ENCODE measurements around the gene SESN3. TPM values are rescaled to one million over a fixed set of nuclear protein-coding genes. Genes with fewer than 3 reads are reported as not detected.

Gene SESN3
- total RNA-seq, 1 experiment from 2014 or later = 34.9 TPM

DNA sequence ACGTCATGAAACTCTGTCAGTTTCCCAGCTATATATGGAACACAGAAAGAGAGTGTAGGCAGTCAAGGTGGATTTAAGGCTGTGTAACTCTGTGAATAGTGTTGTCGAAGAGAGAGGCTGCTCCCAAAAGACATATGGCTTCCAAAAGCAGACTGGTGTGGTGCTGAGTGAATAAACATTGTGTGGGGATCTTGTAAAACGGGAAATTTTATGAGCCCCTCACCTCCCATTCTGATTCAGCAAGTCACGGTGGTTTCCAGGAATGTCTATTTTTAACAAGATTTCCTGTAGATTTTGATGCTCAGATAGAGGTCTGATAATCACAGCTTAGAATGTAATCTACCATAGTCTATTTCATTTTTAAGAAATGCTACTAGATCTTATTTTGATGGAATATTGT lies 67.9 kb downstream of the SESN3 start:
- no peak for ATAC-seq
- H3K27ac Mint-ChIP-seq = no peak overlapping the region
- TF ChIP-seq ZNF232 (CRISPR knock-in tag; IDR thresholded peaks at IDR 0.05) (no peak), TP53 (CRISPR knock-in tag; IDR thresholded peaks at IDR 0.05) (no peak), MXD4 (CRISPR knock-in tag; IDR thresholded peaks at IDR 0.05; ENCODE audit: borderline replicate concordance) (no peak), JUN (CRISPR knock-in tag; IDR thresholded peaks at IDR 0.05) (no peak), HMGA2 (CRISPR knock-in tag; IDR thresholded peaks at IDR 0.05) (no peak), CREM (CRISPR knock-in tag; IDR thresholded peaks at IDR 0.05) (no peak), ZNF396 (CRISPR knock-in tag; IDR thresholded peaks at IDR 0.05; ENCODE audit: borderline replicate concordance) (no peak), SP1 (CRISPR knock-in tag; conservative IDR thresholded peaks at IDR 0.05) (no peak), RORB (CRISPR knock-in tag; IDR thresholded peaks at IDR 0.05) (no peak)
- TF ChIP-seq, protein P1, sequence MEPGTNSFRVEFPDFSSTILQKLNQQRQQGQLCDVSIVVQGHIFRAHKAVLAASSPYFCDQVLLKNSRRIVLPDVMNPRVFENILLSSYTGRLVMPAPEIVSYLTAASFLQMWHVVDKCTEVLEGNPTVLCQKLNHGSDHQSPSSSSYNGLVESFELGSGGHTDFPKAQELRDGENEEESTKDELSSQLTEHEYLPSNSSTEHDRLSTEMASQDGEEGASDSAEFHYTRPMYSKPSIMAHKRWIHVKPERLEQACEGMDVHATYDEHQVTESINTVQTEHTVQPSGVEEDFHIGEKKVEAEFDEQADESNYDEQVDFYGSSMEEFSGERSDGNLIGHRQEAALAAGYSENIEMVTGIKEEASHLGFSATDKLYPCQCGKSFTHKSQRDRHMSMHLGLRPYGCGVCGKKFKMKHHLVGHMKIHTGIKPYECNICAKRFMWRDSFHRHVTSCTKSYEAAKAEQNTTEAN (CRISPR knock-in tag; IDR thresholded peaks at IDR 0.05) = no peak
- TF ChIP-seq, protein P2, sequence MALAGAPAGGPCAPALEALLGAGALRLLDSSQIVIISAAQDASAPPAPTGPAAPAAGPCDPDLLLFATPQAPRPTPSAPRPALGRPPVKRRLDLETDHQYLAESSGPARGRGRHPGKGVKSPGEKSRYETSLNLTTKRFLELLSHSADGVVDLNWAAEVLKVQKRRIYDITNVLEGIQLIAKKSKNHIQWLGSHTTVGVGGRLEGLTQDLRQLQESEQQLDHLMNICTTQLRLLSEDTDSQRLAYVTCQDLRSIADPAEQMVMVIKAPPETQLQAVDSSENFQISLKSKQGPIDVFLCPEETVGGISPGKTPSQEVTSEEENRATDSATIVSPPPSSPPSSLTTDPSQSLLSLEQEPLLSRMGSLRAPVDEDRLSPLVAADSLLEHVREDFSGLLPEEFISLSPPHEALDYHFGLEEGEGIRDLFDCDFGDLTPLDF (CRISPR knock-in tag; IDR thresholded peaks at IDR 0.05) = no peak
- TF ChIP-seq, protein P3, sequence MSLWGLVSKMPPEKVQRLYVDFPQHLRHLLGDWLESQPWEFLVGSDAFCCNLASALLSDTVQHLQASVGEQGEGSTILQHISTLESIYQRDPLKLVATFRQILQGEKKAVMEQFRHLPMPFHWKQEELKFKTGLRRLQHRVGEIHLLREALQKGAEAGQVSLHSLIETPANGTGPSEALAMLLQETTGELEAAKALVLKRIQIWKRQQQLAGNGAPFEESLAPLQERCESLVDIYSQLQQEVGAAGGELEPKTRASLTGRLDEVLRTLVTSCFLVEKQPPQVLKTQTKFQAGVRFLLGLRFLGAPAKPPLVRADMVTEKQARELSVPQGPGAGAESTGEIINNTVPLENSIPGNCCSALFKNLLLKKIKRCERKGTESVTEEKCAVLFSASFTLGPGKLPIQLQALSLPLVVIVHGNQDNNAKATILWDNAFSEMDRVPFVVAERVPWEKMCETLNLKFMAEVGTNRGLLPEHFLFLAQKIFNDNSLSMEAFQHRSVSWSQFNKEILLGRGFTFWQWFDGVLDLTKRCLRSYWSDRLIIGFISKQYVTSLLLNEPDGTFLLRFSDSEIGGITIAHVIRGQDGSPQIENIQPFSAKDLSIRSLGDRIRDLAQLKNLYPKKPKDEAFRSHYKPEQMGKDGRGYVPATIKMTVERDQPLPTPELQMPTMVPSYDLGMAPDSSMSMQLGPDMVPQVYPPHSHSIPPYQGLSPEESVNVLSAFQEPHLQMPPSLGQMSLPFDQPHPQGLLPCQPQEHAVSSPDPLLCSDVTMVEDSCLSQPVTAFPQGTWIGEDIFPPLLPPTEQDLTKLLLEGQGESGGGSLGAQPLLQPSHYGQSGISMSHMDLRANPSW (CRISPR knock-in tag; conservative IDR thresholded peaks at IDR 0.05; ENCODE audit: low read depth) = no peak
- TF ChIP-seq, protein P4, sequence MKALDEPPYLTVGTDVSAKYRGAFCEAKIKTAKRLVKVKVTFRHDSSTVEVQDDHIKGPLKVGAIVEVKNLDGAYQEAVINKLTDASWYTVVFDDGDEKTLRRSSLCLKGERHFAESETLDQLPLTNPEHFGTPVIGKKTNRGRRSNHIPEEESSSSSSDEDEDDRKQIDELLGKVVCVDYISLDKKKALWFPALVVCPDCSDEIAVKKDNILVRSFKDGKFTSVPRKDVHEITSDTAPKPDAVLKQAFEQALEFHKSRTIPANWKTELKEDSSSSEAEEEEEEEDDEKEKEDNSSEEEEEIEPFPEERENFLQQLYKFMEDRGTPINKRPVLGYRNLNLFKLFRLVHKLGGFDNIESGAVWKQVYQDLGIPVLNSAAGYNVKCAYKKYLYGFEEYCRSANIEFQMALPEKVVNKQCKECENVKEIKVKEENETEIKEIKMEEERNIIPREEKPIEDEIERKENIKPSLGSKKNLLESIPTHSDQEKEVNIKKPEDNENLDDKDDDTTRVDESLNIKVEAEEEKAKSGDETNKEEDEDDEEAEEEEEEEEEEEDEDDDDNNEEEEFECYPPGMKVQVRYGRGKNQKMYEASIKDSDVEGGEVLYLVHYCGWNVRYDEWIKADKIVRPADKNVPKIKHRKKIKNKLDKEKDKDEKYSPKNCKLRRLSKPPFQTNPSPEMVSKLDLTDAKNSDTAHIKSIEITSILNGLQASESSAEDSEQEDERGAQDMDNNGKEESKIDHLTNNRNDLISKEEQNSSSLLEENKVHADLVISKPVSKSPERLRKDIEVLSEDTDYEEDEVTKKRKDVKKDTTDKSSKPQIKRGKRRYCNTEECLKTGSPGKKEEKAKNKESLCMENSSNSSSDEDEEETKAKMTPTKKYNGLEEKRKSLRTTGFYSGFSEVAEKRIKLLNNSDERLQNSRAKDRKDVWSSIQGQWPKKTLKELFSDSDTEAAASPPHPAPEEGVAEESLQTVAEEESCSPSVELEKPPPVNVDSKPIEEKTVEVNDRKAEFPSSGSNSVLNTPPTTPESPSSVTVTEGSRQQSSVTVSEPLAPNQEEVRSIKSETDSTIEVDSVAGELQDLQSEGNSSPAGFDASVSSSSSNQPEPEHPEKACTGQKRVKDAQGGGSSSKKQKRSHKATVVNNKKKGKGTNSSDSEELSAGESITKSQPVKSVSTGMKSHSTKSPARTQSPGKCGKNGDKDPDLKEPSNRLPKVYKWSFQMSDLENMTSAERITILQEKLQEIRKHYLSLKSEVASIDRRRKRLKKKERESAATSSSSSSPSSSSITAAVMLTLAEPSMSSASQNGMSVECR (CRISPR knock-in tag; IDR thresholded peaks at IDR 0.05; ENCODE audit: borderline replicate concordance) = no peak
- TF ChIP-seq, protein P5, sequence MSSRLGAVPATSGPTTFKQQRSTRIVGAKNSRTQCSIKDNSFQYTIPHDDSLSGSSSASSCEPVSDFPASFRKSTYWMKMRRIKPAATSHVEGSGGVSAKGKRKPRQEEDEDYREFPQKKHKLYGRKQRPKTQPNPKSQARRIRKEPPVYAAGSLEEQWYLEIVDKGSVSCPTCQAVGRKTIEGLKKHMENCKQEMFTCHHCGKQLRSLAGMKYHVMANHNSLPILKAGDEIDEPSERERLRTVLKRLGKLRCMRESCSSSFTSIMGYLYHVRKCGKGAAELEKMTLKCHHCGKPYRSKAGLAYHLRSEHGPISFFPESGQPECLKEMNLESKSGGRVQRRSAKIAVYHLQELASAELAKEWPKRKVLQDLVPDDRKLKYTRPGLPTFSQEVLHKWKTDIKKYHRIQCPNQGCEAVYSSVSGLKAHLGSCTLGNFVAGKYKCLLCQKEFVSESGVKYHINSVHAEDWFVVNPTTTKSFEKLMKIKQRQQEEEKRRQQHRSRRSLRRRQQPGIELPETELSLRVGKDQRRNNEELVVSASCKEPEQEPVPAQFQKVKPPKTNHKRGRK (CRISPR knock-in tag; IDR thresholded peaks at IDR 0.05; ENCODE audit: borderline replicate concordance) = no peak
- H3K4me3 Mint-ChIP-seq = no peak overlapping the region
- DNase-seq (ENCODE audit: low spot score) = no peak
- ChIA-PET CTCF (interaction anchor here (2.2 kb wide), 1 partner anchor 11 kb away, joined by 12 read pairs; no protein-coding TSS in a partner anchor), POLR2A (no interaction called here)
- H3K36me3 Mint-ChIP-seq = peaks cover 3% of the 10 kb centered on the region; the same call in 1 of the 2 replicates
- H3K9me3 Mint-ChIP-seq = peaks cover 4% of the 10 kb centered on the region
- H3K4me1 Mint-ChIP-seq = peaks cover 18% of the 10 kb centered on the region
- H3K27me3 Mint-ChIP-seq (ENCODE audit: low read depth) = no peaks in the 10 kb centered on the region

DNA sequence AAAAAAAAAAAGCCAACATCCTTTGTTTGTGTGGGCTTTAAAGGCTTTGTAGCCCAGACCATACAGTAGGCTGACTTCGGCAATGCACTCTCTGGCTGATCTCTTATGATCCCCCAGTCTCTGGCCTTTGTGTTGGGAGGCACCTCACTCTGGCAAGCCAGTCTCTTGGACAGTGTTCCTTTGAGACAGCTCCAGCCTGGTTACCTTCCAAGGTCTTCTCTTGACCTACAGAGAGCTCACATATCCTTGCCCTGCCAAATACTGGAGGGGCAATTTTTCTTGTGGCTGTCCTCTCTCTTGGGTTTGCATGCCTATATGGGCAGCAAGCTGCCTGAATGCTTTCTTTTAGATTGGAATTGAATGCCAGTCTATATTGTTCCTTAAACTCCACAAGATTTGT lies 69.8 kb downstream of the SESN3 start:
- Mint-ChIP-seq H3K4me3 (no peak overlapping the region), H3K9me3 (peaks cover 10% of the 10 kb centered on the region), H3K27ac (no peak overlapping the region), H3K36me3 (peaks cover 8% of the 10 kb centered on the region; the same call in 1 of the 2 replicates), H3K27me3 (ENCODE audit: low read depth) (no peaks in the 10 kb centered on the region), H3K4me1 (peaks cover 11% of the 10 kb centered on the region)
- ChIA-PET POLR2A (interaction anchor here (0.6 kb wide), 2 partner anchors 164 to 590 kb away, joined by 3 read pairs; no protein-coding TSS in a partner anchor), CTCF (interaction anchor here (0.8 to 1.4 kb wide), 2 partner anchors 9 to 62 kb away, joined by 3 to 4 read pairs; no protein-coding TSS in a partner anchor)
- ATAC-seq = no peak
- DNase-seq (ENCODE audit: low spot score) = no peak
- no peak for TF ChIP-seq ZNF396 (CRISPR knock-in tag; IDR thresholded peaks at IDR 0.05; ENCODE audit: borderline replicate concordance)
- TF ChIP-seq, protein P6, sequence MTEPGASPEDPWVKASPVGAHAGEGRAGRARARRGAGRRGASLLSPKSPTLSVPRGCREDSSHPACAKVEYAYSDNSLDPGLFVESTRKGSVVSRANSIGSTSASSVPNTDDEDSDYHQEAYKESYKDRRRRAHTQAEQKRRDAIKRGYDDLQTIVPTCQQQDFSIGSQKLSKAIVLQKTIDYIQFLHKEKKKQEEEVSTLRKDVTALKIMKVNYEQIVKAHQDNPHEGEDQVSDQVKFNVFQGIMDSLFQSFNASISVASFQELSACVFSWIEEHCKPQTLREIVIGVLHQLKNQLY (CRISPR knock-in tag; IDR thresholded peaks at IDR 0.05) = no peak
- TF ChIP-seq, protein P7, sequence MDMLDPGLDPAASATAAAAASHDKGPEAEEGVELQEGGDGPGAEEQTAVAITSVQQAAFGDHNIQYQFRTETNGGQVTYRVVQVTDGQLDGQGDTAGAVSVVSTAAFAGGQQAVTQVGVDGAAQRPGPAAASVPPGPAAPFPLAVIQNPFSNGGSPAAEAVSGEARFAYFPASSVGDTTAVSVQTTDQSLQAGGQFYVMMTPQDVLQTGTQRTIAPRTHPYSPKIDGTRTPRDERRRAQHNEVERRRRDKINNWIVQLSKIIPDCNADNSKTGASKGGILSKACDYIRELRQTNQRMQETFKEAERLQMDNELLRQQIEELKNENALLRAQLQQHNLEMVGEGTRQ (CRISPR knock-in tag; IDR thresholded peaks at IDR 0.05) = no peak
- TF ChIP-seq ESRRA (CRISPR knock-in tag; IDR thresholded peaks at IDR 0.05; ENCODE audit: borderline replicate concordance) = no peak
- no peak for TF ChIP-seq ATF1 (CRISPR knock-in tag; IDR thresholded peaks at IDR 0.05)
- no peak for TF ChIP-seq ELF4 (CRISPR knock-in tag; IDR thresholded peaks at IDR 0.05; ENCODE audit: low read depth)
- no peak for TF ChIP-seq ZBTB21 (CRISPR knock-in tag; IDR thresholded peaks at IDR 0.05; ENCODE audit: borderline replicate concordance)
- TF ChIP-seq, protein P8, sequence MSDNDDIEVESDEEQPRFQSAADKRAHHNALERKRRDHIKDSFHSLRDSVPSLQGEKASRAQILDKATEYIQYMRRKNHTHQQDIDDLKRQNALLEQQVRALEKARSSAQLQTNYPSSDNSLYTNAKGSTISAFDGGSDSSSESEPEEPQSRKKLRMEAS (CRISPR knock-in tag; IDR thresholded peaks at IDR 0.05) = no peak

Data from WTC11 (cell line).